Thyroid gland (tissue), 4 donors: Measurements from ENCODE around the gene INKA2. TPM values are rescaled to one million over a fixed set of nuclear protein-coding genes. Genes with fewer than 3 reads are reported as not detected.

Source experiments
- DNase-seq, 2 donors: peaks; one replicate each; pipeline ENCODE4 v3.0.0-alpha.2; 2019
- H3K27ac ChIP-seq, 3 donors: fragments of 200-600 bp; sonication (generic); 1 replicate in 2 of 3; 2 replicates in 1 of 3; pipeline ENCODE4 v1.5.1; 2016 to 2019; ENCODE audit warnings: mild to moderate bottlenecking in 1 of 3, moderate library complexity in 1 of 3
- H3K27me3 ChIP-seq: fragments of 200-600 bp; sonication (generic); one replicate; pipeline ENCODE4 v1.5.1; 2019
- H3K36me3 ChIP-seq, 2 donors: fragments of 200-600 bp; sonication (generic); one replicate each; pipeline ENCODE4 v1.5.1; 2016 to 2019
- H3K4me1 ChIP-seq, 2 donors: fragments of 200-600 bp; sonication (generic); one replicate each; pipeline ENCODE4 v1.5.1; 2017 to 2019
- H3K4me3 ChIP-seq, 3 donors: fragments of 200-600 bp; sonication (generic); replicated peaks in 1 of 3; 1 replicate in 2 of 3; 2 replicates in 1 of 3; pipeline ENCODE4 v1.5.1; 2016; ENCODE audit warnings: mild to moderate bottlenecking in 1 of 3
- H3K9me3 ChIP-seq: fragments of 200-600 bp; sonication (generic); one replicate; pipeline ENCODE4 v1.5.1; 2017
- POLR2A ChIP-seq, 2 donors: fragments of 450-650 bp; IDR thresholded peaks; one replicate each; pipeline ENCODE4 v1.6.1; 2017; ENCODE audit warnings: antibody characterized with exemption in 2 of 2, mild to moderate bottlenecking in 2 of 2, moderate library complexity in 1 of 2
- WGBS, 2 donors: methylation state at CpG; one replicate each; pipeline ENCODE4 v1.1.5; 2017; 5-methylcytosine and 5-hydroxymethylcytosine counted together
- intact Hi-C: fragments of 100-400 bp; cut with DNase I; formaldehyde crosslinking; loops from one replicate; pipeline ENCODE4 v1.15.1; 2023
- total RNA-seq, 4 donors: library from RNA; depleted of rRNA; stranded (reverse); fragments of >200 nt; gene quantifications; one replicate each; pipeline ENCODE4 v1.2.3, GENCODE V29; 2016
- TF ChIP-seq, protein P1 (sequence below), 6 experiments: fragments of 200-600 bp in 3 of 6; fragments of 450-650 bp in 3 of 6; sonication (generic) in 3 of 6; IDR thresholded peaks; one replicate each; pipeline ENCODE4 v1.5.1; 2016 to 2019; ENCODE audit warnings: antibody characterized with exemption in 6 of 6, mild to moderate bottlenecking in 2 of 6, inconsistent platforms in 1 of 6, moderate library complexity in 1 of 6

Gene INKA2
- total RNA-seq, 4 donors from 2014 or later: 4.0 to 5.8 (median 4.4) TPM

DNA sequence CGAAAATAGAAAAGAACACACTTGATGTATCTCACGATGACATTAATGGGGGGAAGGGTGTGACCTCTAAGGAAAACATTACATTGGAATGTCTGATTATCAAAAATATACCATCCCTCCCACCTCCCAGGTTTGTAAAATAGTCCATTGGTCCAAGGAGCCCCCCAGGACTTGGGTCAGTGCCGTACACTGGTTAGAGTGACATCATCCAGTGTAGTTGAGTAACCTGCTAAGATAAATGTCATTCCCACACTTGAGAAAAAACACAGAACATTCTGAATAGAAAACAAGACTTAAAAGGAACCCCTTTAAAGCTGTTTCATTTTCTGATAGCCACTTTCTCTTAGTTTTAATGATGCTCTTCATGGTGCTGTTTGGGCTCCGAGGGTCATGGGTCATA is 31.7 kb upstream of the INKA2 start:
- 92% methylated on average over 4 of the region's 4 CpGs for WGBS, 2 donors
- no peak for DNase-seq
- H3K36me3 ChIP-seq: peaks cover 10 to 14% of the 10 kb centered on the region in 2 donors
- H3K27me3 ChIP-seq: no peaks in the 10 kb centered on the region
- H3K27ac ChIP-seq: no peak overlapping the region
- no peaks in the 10 kb centered on the region for H3K9me3 ChIP-seq
- TF ChIP-seq POLR2A (IDR thresholded peaks at IDR 0.05): no peak
- TF ChIP-seq, protein P1, sequence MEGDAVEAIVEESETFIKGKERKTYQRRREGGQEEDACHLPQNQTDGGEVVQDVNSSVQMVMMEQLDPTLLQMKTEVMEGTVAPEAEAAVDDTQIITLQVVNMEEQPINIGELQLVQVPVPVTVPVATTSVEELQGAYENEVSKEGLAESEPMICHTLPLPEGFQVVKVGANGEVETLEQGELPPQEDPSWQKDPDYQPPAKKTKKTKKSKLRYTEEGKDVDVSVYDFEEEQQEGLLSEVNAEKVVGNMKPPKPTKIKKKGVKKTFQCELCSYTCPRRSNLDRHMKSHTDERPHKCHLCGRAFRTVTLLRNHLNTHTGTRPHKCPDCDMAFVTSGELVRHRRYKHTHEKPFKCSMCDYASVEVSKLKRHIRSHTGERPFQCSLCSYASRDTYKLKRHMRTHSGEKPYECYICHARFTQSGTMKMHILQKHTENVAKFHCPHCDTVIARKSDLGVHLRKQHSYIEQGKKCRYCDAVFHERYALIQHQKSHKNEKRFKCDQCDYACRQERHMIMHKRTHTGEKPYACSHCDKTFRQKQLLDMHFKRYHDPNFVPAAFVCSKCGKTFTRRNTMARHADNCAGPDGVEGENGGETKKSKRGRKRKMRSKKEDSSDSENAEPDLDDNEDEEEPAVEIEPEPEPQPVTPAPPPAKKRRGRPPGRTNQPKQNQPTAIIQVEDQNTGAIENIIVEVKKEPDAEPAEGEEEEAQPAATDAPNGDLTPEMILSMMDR (IDR thresholded peaks at IDR 0.05): no peak
- H3K4me3 ChIP-seq: no peak overlapping the region
- intact Hi-C loops: no loop called here
- H3K4me1 ChIP-seq: no peaks in the 10 kb centered on the region

DNA sequence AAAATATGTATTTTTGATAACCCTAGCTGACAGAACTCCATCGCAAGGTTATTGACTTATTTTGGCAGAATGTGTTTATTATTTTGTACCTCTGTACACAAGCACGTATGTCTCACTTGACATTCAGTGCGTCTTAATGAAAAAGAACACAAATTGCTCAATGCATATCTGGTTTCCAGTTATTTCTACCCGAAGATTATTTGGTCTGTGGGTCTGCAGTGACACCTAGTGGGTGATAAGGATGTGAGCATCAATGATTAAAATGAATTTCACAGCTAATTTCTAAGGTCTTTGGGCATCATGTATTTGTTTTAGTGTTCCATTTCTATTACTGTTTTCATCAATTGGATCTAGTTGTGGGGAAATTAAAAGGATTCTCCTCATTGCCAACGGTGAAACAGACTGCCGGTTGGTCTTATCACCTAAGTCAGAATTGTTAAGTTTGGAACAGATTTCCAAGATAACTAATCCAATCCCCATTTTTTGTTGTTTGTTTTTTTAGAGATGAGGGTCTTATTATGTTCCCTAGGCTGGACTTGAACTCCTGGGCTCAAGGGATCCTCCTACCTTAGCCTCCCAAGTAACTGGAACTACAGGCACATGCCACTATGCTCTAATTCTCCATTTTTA is 30.4 kb upstream of the INKA2 start:
- Histone ChIP-seq H3K27ac (no peak overlapping the region), H3K9me3 (no peaks in the 10 kb centered on the region), H3K27me3 (no peaks in the 10 kb centered on the region), H3K4me3 (no peak overlapping the region), H3K4me1 (no peaks in the 10 kb centered on the region), H3K36me3 (peaks cover 16 to 22% of the 10 kb centered on the region in 2 donors)
- intact Hi-C loops: no loop called here
- DNase-seq: peak; percentile 31 to 46
- TF ChIP-seq, protein P1 (IDR thresholded peaks at IDR 0.05): peak; percentile 70 to 94 (median 78)
- TF ChIP-seq POLR2A (IDR thresholded peaks at IDR 0.05): no peak
- 36 to 39% methylated on average over 6 of the region's 6 CpGs for WGBS, 2 donors

DNA sequence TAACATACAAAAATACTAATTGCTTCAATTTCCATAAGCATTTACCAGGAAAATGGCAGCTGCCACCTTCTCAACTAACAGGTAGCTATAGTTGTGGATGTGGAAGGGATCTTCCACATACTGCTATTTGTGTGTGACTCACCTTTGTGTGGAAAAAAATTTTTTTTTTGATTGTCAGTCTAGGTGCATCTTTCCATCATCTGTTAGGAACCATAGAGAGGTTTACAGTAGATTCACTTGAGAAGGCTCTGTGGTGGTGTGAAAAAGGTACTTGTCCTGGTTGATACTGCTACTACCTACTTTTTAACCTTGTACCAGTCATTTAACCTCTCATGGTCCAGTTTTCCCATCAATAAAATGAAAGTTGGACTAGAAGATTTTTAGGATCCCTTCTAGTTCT is 29.4 kb upstream of the INKA2 start:
- no peak overlapping the region for H3K4me3 ChIP-seq
- H3K27me3 ChIP-seq: no peaks in the 10 kb centered on the region
- H3K36me3 ChIP-seq: peaks cover 16 to 29% of the 10 kb centered on the region in 2 donors
- no peak for TF ChIP-seq POLR2A (IDR thresholded peaks at IDR 0.05)
- TF ChIP-seq, protein P1 (IDR thresholded peaks at IDR 0.05): no peak
- H3K27ac ChIP-seq: no peak overlapping the region
- H3K4me1 ChIP-seq: no peaks in the 10 kb centered on the region
- no peaks in the 10 kb centered on the region for H3K9me3 ChIP-seq
- intact Hi-C loops: no loop called here
- DNase-seq: no peak

DNA sequence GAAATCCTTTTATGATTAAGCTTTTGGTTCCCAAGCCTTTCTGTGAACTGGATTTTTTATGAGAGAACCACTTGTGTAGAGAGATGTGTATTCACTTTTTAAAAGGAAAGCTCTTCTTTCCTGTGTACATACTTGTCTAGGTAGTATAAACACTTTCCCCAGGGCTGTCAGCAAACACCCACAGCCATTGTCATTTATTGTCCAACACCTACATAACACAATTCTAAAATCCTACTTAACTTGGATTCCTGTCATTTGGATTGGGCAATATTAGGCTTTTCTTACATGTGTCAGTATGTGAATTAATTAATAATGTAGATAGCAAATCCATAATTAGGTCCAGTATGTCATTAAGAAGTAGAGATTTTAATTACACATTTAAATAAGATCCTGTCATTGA is 28.8 kb upstream of the INKA2 start:
- H3K36me3 ChIP-seq: peaks cover 16 to 35% of the 10 kb centered on the region in 2 donors
- DNase-seq: no peak
- intact Hi-C loops: no loop called here
- H3K27ac ChIP-seq: no peak overlapping the region
- H3K4me1 ChIP-seq: no peaks in the 10 kb centered on the region
- no peak overlapping the region for H3K4me3 ChIP-seq
- no peaks in the 10 kb centered on the region for H3K9me3 ChIP-seq
- no peaks in the 10 kb centered on the region for H3K27me3 ChIP-seq
- no peak for TF ChIP-seq POLR2A (IDR thresholded peaks at IDR 0.05)
- TF ChIP-seq, protein P1 (IDR thresholded peaks at IDR 0.05): no peak

DNA sequence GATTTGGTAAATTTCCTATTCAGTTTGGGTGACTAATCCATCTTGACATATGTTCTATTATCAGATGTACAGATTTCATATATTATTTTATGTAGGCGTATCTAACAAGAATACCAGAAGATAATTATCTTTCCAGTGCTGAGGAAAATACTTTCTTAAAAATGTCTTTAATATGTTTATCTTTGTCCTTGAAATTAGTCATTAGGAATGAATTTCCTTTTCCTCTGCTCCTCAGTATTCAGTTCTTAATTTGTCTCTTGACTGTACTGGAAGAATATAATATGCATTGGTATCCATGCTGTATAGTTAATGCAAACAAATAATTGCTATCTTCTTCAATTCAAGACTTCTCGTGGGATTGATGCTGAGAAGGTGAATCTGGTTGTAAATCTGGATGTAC is 23.1 kb upstream of the INKA2 start:
- no peak for DNase-seq
- H3K4me1 ChIP-seq: no peaks in the 10 kb centered on the region
- no peak overlapping the region for H3K27ac ChIP-seq
- no peaks in the 10 kb centered on the region for H3K9me3 ChIP-seq
- WGBS, 2 donors: 96 to 98% methylated on average over 2 of the region's 2 CpGs
- H3K27me3 ChIP-seq: no peaks in the 10 kb centered on the region
- TF ChIP-seq POLR2A (IDR thresholded peaks at IDR 0.05): no peak
- TF ChIP-seq, protein P1 (IDR thresholded peaks at IDR 0.05): no peak
- H3K36me3 ChIP-seq: peaks cover 25 to 40% of the 10 kb centered on the region in 2 donors
- H3K4me3 ChIP-seq: no peak overlapping the region
- intact Hi-C loops: no loop called here
